Astrocyte (in vitro differentiated cells and primary cell): ENCODE measurements around the gene STARD6. TPM values are rescaled to one million over a fixed set of nuclear protein-coding genes. Genes with fewer than 3 reads are reported as not detected.
"Not testable (repeated sequence)": the region's sequence is repeated elsewhere in the genome, so short reads cannot be mapped to it uniquely, and the experiment has no call there.

Source experiments
- DNase-seq: peaks from one replicate; pipeline ENCODE4 v3.0.0-alpha.2; 2010; ENCODE audit warnings: low read depth
- FAIRE-seq: peaks from 2 replicates; lab custom pipeline; 2011; peaks lifted over from hg19 to GRCh38; lab: Jason Lieb, UNC
- H2AFZ ChIP-seq: 2 replicates; pipeline ENCODE4 v1.6.0; 2012; ENCODE audit warnings: low read depth, low read length, inconsistent platforms
- H3K27ac ChIP-seq: 2 replicates; pipeline ENCODE4 v1.5.1; 2011; ENCODE audit warnings: low read depth, low read length, inconsistent platforms
- H3K27me3 ChIP-seq: 2 replicates; pipeline ENCODE4 v1.6.0; 2011; ENCODE audit warnings: low read length, inconsistent platforms; ENCODE audit not compliant: insufficient read depth
- H3K36me3 ChIP-seq: 2 replicates; pipeline ENCODE4 v1.5.1; 2011; ENCODE audit warnings: low read length, inconsistent platforms; ENCODE audit not compliant: insufficient read depth
- H3K4me1 ChIP-seq: 2 replicates; pipeline ENCODE4 v1.5.1; 2011; ENCODE audit warnings: low read length, inconsistent platforms; ENCODE audit not compliant: insufficient read depth
- H3K4me2 ChIP-seq: 2 replicates; pipeline ENCODE4 v1.6.0; 2012; ENCODE audit warnings: low read length, inconsistent platforms
- H3K4me3 ChIP-seq: 2 replicates; pipeline ENCODE4 v1.5.1; 2011; ENCODE audit warnings: low read depth, mild to moderate bottlenecking, low read length, inconsistent platforms; ENCODE audit not compliant: insufficient read depth
- H3K79me2 ChIP-seq: 2 replicates; pipeline ENCODE4 v1.6.0; 2012; ENCODE audit warnings: mild to moderate bottlenecking, low read length, inconsistent platforms; ENCODE audit not compliant: insufficient read depth
- H3K9ac ChIP-seq: 2 replicates; pipeline ENCODE4 v1.6.0; 2012; ENCODE audit warnings: mild to moderate bottlenecking, low read length, inconsistent platforms
- H3K9me3 ChIP-seq: 2 replicates; pipeline ENCODE4 v1.5.1; 2012; ENCODE audit warnings: low read depth, mild to moderate bottlenecking, low read length, inconsistent platforms; ENCODE audit not compliant: insufficient read depth
- H4K20me1 ChIP-seq: 2 replicates; pipeline ENCODE4 v1.6.0; 2012; ENCODE audit warnings: low read length, inconsistent platforms; ENCODE audit not compliant: insufficient read depth
- H3K27ac Mint-ChIP-seq: one replicate; pipeline ENCODE4 v1.8.0; 2021; ENCODE audit warnings: mild to moderate bottlenecking, mixed read lengths; ENCODE audit not compliant: unreplicated experiment
- H3K27me3 Mint-ChIP-seq: one replicate; pipeline ENCODE4 v1.8.0; 2021; ENCODE audit warnings: low read depth, mixed read lengths; ENCODE audit not compliant: unreplicated experiment
- H3K36me3 Mint-ChIP-seq: one replicate; pipeline ENCODE4 v1.8.0; 2021; ENCODE audit warnings: low read depth, mixed read lengths; ENCODE audit not compliant: unreplicated experiment
- H3K4me1 Mint-ChIP-seq: one replicate; pipeline ENCODE4 v1.8.0; 2021; ENCODE audit warnings: low read depth, mixed read lengths; ENCODE audit not compliant: unreplicated experiment
- H3K4me3 Mint-ChIP-seq: one replicate; pipeline ENCODE4 v1.8.0; 2021; ENCODE audit warnings: mild to moderate bottlenecking, moderate library complexity, mixed read lengths; ENCODE audit not compliant: unreplicated experiment
- H3K9me3 Mint-ChIP-seq: one replicate; pipeline ENCODE4 v1.8.0; 2021; ENCODE audit warnings: mild to moderate bottlenecking, mixed read lengths; ENCODE audit not compliant: unreplicated experiment
- CTCF ChIP-seq: IDR thresholded peaks from 2 replicates; pipeline ENCODE4 v1.5.1; 2011; ENCODE audit warnings: low read depth, mild to moderate bottlenecking, inconsistent platforms, low read length, moderate library complexity; ENCODE audit not compliant: insufficient read depth
- EZH2 ChIP-seq: IDR thresholded peaks from 2 replicates; pipeline ENCODE4 v1.6.1; 2012; ENCODE audit warnings: mild to moderate bottlenecking, low read length, inconsistent platforms; ENCODE audit not compliant: insufficient read depth
- total RNA-seq: library from RNA; stranded (reverse); gene quantifications from 2 replicates; pipeline ENCODE4 v1.2.1, GENCODE V29; 2021

Gene STARD6
- total RNA-seq, 1 donor from 2014 or later = not detected

DNA sequence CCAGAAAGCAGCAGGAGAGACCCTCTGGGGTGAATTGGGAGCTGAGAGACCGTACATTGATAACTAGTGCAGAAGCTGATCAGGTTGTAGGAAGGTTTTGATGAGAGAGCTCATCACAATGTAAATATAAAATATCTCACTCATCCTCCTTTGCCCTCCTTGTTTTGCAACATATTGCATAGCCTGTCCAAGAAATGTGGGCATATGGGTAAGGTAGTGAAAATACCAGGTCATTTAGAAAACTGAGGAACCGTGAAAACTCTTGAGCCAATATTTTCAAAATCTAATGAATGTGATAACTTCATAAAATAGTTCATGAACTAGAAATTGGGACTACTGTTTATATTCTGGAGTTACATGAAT, 31.5 kb upstream of the STARD6 start:
- Mint-ChIP-seq H3K4me3 (no peak overlapping the region), H3K9me3 (peaks cover 5% of the 10 kb centered on the region), H3K36me3 (no peaks in the 10 kb centered on the region), H3K27ac (peak overlapping the region; percentile 70), H3K27me3 (no peaks in the 10 kb centered on the region), H3K4me1 (peaks cover 12% of the 10 kb centered on the region)
- no peaks in the 10 kb centered on the region for H4K20me1 ChIP-seq
- H2AFZ ChIP-seq = no peak overlapping the region
- DNase-seq (no peak), FAIRE-seq (no peak)
- H3K27me3 ChIP-seq = no peaks in the 10 kb centered on the region
- H3K36me3 ChIP-seq = no peaks in the 10 kb centered on the region
- H3K79me2 ChIP-seq = no peaks in the 10 kb centered on the region
- peaks cover 23% of the 10 kb centered on the region for H3K4me1 ChIP-seq
- no peaks in the 10 kb centered on the region for H3K9me3 ChIP-seq
- H3K4me3 ChIP-seq = peak overlapping the region; percentile 16
- peak overlapping the region; percentile 76 for H3K4me2 ChIP-seq
- peak overlapping the region; percentile 70 for H3K27ac ChIP-seq
- TF ChIP-seq CTCF (no peak), EZH2 (no peak)
- no peak overlapping the region for H3K9ac ChIP-seq

DNA sequence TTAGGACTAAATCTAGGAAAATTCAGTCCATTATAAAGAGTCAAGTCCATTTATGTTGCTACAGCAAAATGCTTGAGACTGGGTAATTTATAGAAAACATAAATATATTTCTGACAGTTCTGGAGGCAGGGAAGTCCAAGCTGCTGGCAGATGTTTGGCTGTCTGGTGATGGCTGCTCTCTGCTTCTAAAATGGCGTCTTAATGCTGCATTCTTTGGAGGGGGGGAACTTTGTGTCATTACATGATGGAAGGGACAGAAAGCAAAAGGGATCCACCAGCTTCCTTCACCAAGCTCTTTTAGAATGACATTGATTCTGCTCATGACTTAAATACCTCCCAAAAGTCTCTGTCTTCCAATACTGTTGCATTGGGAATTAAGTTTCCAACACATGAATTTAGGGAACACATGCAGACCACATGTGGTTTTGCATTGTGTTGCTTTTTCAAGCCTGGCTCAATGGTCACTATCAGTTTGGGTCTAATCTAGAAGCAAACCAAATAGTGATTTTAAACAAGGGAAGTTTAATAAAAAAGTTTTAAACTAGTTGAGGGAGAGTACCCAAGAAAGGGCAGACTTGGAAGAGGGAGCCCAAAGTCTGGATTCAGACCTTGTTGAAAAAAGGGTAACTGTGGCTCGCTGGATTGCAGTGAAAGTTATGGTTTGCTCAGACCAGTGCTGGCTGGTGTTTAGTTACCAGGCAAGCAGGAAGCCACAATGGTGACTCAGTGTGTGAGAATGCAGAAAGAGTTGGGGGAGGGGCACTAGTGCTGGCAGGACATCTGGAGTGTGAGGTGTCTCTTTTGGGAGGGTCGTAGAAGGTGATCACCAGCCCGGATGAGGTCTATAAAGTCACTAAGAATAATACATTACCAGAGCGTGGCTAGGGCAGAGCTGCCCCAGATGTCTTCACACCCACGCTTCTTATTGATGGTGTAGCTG, 30.8 kb upstream of the STARD6 start:
- H3K36me3 ChIP-seq = no peaks in the 10 kb centered on the region
- H3K4me2 ChIP-seq = peak overlapping the region; percentile 76
- H4K20me1 ChIP-seq = no peaks in the 10 kb centered on the region
- no peaks in the 10 kb centered on the region for H3K27me3 ChIP-seq
- peak overlapping the region; percentile 34 for H2AFZ ChIP-seq
- peak; percentile 81 for DNase-seq
- peak; percentile 76 for FAIRE-seq
- Mint-ChIP-seq H3K27me3 (no peaks in the 10 kb centered on the region), H3K4me3 (no peak overlapping the region), H3K4me1 (peaks cover 12% of the 10 kb centered on the region), H3K36me3 (no peaks in the 10 kb centered on the region), H3K27ac (peak overlapping the region; percentile 70), H3K9me3 (peaks cover 5% of the 10 kb centered on the region)
- H3K27ac ChIP-seq = peak overlapping the region; percentile 70
- no peak for TF ChIP-seq EZH2
- no peak for TF ChIP-seq CTCF
- peak overlapping the region; percentile 16 for H3K4me3 ChIP-seq
- peaks cover 23% of the 10 kb centered on the region for H3K4me1 ChIP-seq
- H3K79me2 ChIP-seq = no peaks in the 10 kb centered on the region
- peak overlapping the region; percentile 38 for H3K9ac ChIP-seq
- no peaks in the 10 kb centered on the region for H3K9me3 ChIP-seq

GRCh38 chr18:54387631-54388030, 30.0 kb upstream of the STARD6 start:
- Mint-ChIP-seq H3K27ac (no peak overlapping the region), H3K27me3 (no peaks in the 10 kb centered on the region), H3K9me3 (peaks cover 5% of the 10 kb centered on the region), H3K36me3 (no peaks in the 10 kb centered on the region), H3K4me1 (peaks cover 12% of the 10 kb centered on the region), H3K4me3 (no peak overlapping the region)
- Histone ChIP-seq H3K9me3 (no peaks in the 10 kb centered on the region), H3K27me3 (no peaks in the 10 kb centered on the region), H3K4me2 (peak overlapping the region; percentile 76), H3K4me3 (no peak overlapping the region), H4K20me1 (no peaks in the 10 kb centered on the region), H3K36me3 (no peaks in the 10 kb centered on the region), H2AFZ (peak overlapping the region; percentile 18), H3K4me1 (peaks cover 23% of the 10 kb centered on the region), H3K79me2 (no peaks in the 10 kb centered on the region), H3K27ac (peak overlapping the region; percentile 70), H3K9ac (no peak overlapping the region)
- DNase-seq (no peak), FAIRE-seq (no peak)
- no peak for TF ChIP-seq EZH2
- TF ChIP-seq CTCF = no peak

DNA sequence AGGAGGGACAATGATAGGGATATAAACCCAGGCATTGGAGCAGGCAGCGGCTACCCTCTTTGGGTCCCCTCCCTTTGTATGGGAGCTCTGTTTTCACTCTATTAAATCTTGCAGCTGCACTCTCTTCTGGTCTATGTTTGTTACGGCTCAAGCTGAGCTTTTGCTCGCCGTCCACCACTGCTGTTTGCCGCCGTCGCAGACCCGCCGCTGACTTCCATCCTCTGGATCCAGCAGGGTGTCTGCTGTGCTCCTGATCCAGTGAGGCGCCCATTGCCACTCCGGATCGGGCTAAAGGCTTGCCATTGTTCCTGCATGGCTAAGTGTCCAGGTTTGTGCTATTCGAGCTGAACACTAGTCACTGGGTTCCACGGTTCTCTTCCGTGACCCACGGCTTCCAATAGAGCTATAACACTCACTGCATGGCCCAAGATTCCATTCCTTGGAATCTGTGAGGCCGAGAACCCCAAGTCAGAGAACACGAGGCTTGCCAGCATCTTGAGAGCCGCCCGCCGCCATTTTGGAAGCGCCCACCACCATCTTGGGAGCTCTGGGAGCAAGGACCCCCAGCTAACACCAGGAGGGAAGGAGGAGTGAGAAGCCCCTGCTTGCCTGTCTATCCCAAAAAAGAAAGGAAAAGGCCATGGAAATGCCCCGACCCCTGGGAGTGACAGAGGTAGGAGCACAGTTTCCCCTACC, 29.3 kb upstream of the STARD6 start:
- not testable (repeated sequence) for H3K4me2 ChIP-seq, H3K36me3 ChIP-seq, H3K4me3 ChIP-seq, H2AFZ ChIP-seq, H3K27me3 ChIP-seq, H3K9ac ChIP-seq, H3K9me3 ChIP-seq, H3K27me3 Mint-ChIP-seq, H4K20me1 ChIP-seq, H3K4me3 Mint-ChIP-seq, H3K9me3 Mint-ChIP-seq, FAIRE-seq, H3K27ac Mint-ChIP-seq, DNase-seq, H3K36me3 Mint-ChIP-seq, H3K79me2 ChIP-seq, H3K27ac ChIP-seq
- H3K4me1 ChIP-seq = peaks cover 23% of the 10 kb centered on the region
- H3K4me1 Mint-ChIP-seq = peaks cover 12% of the 10 kb centered on the region
